Activated CD4-positive, alpha-beta T cell treated with anti-CD3 and anti-CD28 coated beads for 48 hours (primary cell): Measurements from ENCODE around the gene CEBPB.
"Not testable (repeated sequence)": the region's sequence is repeated elsewhere in the genome, so short reads cannot be mapped to it uniquely, and the experiment has no call there.

Experiments
- DNase-seq: peaks from one replicate; pipeline ENCODE4 v3.0.0-alpha.2; 2020

CEBPB gene

DNA sequence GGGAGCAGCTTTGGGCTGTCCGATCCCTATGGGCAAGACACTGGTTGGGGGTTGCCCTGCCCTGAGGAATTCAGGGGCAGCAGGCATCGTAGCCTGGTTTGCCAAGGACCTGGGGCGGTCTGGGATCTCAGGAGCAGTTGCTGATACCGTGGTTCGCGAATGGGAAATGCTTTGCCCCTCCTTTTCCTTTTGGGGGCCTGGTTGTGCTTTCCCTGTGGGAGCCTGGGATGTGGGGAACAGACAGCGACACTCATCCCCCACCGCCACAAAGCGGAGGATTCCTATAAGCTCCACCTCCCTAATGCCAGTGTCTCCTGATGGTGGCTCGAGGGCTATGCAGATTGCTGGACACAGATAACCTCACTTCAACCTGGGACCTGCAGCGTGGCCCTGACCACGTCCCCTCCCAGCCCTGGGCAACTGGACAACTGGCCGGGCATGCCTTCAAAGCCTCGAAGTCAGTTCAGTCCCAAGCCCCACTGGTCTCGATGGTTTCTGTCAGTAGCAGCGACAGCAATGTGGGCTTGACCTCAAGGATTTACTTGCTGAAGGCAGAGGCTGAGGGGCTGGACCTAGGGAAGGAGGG is 3.3 kb downstream of the CEBPB start:
- no peak for DNase-seq

GRCh38 chr20:50194422-50194830 is 3.8 kb downstream of the CEBPB start:
- no peak for DNase-seq

GRCh38 chr20:50194831-50195523 is 4.3 kb downstream of the CEBPB start:
- no peak for DNase-seq

DNA sequence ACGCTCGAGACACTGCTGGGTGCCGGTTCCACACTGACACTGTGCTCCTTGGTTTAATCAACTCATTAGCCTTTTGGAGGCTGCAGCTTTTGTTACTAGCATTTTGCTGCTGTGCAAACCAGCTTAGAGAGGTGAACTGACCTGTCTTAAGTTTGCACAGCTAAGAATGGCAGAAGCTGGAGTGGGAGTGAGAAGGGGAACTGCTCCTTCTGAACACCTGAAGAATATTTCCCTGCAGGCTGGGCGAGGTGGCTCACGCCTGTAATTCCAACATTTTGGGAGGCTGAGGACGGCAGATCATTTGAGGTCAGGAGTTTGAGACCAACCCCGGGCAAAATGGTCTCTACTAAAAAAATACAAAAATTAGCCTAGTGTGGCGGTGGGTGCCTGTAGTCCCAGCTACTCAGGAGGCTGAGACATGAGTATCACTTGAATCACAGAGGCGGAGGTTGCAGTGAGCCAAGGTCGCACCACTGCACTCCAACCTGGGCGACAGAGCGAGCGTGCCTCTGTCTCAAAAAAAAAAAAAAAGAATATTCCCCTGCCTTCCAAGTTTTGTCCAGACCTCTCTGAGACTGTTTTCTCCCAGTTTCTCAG is 5.0 kb downstream of the CEBPB start:
- DNase-seq = no peak

DNA sequence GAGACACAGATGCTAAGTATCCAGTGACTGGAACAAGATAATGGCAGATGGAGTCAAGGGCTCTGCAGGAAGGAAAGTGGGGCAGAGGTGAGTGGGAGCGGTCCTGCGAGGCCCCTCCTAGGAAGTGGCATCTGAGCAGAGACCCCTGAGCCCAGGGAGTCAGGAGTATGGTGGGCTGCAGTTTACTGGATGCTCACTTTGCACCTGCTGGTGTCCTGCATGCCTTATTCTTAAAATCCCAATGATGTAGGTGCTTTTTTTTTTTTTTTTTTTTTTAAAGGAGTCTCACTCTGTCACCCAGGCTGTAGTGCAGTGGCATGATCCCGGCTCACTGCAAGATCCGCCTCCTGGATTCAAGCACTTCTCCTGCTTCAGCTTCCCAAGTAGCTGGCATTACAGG is 5.6 kb downstream of the CEBPB start:
- DNase-seq = no peak

DNA sequence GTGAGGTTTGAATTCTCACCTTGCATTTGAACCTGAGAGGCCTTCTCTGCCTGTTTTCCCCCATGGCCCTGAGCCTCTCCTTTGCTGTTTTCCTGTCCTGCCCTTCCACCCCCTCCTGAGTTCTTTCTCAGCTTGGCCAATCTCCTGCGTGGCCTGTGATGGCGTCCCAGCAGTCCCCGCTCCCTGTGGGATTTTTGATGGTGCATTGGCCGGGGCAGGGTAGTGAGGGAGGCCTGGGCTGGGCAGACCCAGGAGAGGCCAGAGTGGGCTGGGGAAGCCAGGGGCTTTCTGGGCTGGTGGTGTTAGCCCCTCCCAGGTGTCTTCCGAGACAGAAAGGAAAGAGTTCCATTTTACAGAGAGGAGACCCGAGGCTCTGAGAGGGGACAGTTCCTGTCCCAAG is 6.3 kb downstream of the CEBPB start:
- DNase-seq = no peak

DNA sequence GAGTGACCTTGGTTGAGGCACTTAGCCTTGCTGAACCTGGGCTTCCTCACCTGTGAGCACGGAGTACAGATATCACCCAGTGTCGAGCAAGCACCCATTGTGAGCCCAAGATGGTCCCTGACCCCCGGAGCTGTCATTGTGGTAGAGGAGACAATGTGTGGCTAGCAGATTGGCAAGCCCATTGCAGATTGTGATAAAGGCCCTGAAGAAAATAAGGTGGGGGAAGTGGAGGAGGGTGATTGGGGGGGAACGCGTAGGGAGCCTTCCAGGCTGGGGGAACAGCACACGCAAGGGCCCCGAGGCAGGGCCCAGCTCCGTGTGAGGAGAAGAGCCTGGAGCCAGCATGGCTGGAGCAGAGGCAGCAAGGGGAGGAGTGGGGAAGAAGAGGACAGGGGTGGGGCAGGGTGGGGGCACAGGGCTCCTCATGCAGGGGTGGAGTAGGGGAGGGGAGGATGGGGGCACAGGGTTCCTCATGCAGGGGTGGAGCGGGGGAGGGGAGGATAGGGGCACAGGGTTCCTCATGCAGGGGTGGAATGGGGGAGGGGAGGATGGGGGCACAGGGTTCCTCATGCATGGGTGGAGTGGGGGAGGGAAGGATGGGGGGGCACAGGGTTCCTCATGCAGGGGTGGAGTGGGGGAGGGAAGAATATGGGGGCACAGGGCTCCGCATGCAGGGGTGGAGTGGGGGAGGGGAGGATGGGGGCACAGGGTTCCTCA is 7.0 kb downstream of the CEBPB start:
- DNase-seq = no peak

DNA sequence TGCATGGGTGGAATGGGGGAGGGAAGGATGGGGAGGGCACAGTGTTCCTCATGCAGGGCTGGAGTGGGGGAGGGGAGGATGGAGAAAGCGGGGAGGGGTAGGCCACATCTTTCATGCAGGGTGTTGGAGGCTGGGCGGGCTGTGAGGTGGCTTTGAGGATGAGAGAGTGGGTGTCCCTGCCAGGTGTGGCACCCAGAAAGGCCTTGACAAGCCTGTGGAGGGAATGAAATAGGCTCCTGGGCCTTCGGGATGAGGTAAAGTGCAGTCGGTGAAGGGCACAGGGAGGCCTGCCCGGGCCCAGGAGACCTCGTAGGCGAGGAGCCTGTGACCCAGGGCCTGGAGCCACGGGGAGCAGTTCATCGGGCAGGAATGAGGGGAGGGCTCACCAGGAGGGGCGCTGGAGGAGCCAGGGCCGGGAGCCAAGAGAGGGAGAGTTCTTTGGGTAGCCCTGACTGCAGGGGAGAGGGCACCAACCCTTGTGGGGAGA is 7.6 kb downstream of the CEBPB start:
- DNase-seq = no peak

DNA sequence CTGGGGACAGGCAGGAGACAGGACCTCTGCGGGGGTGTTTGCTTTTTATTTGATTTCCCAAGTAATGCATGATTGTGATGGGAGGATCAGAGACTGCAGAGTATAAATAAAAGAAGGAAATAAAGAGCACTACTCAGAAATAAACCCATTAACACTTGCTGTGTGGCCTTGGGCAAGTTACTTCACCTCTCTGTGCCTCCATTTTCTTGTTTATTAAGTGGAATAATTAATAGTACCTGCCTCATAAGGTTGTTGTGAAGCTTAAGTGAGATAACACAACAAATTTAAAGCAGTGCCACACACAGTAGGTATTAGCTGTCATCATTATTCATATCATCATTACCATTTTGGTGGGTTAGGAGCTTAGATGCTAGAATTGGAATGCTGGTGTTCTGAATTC is 8.1 kb downstream of the CEBPB start:
- no peak for DNase-seq

DNA sequence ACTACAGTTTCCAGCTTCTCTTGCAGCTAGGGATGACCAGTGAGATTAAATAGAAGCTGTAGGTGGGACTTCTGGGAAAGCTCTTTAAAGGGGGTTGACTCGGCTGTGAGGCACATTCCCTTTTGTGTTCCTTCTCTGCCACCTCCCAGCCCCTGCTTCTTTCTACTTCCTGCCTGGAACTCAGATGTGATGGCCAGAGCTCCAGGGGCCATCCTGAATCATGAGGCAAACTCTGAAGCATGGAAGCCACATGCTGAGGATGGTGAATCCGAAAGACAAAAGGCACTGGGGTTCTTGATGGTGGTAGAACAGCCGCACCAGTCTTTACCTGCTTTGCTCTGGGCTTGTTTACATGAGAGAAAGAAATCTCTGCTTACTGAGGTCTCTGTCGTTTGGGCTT is 9.1 kb downstream of the CEBPB start:
- DNase-seq = no peak

DNA sequence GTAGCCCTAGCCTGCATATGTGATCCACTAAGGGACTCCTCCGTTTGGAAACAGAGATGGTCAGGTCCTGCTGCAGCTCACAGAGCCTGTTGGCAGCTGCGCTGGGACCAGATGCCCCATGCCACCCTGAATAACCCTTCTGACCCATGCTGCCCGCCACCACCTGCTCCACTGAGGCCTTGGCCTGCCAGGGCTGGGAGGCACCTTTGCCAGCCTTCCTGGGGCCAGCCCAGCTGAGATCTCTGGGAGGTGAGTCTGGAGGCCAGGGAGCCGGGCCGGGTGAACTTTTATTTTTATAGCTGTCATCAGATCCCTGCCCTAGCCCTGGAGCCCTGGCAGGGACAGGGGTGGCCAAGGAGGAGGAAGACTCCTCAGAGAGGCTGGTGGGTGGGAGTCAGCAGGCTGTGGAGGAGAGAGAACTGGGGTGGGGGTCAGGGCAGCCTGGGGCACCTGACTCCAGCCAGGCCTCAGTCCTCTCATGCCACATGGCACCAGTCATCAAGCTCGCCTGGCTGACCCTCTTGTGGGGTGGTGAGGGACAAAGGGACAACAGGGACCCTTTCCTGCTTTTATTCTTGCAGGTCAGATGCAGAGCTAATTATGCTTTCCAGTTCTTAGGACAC is 10.0 kb downstream of the CEBPB start:
- no peak for DNase-seq

GRCh38 chr20:50201710-50202109 is 11.1 kb downstream of the CEBPB start:
- not testable (repeated sequence) for DNase-seq

DNA sequence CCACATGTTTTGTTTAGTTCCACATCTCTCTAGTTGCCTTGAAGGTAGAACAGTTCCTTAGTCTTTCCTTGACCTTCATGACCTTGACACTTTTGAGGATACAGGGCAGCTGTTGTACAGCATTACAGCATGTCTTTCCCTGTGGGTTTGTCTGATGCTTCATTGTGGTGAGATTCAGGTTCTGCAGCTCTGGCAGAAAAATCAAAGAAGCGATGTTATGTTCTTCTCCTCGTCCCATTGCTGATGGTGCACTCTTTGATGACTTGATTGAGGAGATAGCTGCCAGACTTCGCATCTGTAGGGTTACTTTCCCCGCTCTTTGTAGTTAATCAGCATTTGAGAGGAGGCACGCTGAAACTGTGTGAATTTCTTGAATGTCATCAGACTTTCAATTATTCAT is 12.0 kb downstream of the CEBPB start:
- no peak for DNase-seq

DNA sequence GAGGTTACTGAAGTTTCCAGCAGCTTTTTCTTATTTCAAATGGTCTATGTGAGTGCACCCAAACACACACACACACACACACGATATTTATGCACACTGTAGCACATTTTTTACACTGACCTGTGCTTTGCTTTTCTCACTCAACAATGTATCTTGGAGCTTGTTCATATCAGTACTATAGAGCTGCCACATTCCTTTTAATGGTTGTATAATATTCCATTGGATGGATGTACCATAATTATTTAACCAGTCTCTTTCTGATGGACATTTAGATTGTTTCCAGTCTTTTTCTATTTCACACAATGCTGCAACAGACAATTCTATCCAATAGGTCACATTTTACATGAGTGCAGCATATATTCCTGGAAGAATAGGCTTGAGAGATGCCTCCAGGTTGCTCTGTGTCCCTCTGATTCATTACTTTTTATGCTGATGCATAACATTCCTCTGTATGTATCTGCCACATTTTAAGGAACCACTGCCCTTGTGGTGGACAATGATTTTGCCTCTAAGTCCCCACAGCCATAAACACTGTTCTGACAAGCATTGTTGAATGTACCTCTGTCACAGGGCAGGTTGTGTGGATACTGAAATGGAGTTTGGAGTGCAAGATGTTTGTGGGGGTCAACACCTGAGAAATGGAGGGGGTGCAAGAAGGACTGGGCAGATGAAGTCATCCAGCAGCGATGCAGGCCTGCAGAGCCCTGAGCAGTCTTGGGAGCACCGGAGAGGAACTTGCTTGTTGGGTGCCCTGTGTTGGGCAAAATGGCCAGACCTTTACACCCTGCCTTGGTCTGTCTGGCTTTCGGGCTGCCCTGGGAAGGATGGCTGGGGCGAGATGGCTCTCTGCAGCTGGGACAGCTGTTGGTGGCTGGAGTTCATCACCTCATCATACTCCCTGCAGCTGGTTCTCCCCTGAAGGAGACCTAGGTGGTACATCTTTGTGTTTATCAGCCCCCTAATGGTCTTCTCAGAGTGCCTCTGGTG is 13.6 kb downstream of the CEBPB start:
- no peak for DNase-seq

DNA sequence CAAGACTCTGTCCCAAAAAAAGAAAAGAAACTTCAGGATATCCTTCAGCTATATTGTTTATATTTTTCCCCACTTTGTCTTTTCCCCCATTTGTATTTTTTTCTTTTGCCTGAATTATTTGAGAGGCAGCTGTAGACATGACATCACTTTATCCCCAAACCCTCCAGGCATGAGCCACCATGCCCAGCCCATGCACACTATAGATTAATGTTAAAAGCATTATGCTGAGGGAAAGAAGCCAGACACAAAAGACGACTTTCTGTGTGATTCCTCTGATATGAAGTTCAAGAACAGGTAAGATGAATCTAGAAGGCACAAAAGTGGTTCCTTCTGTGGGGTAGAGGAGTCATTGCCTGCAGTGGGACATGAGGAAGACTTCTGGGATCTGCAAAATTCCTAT is 16.4 kb downstream of the CEBPB start:
- DNase-seq = no peak

- no peak for DNase-seq
Observed at GRCh38 chr20:50208085-50208491, 17.5 kb downstream of the CEBPB start.

GRCh38 chr20:50208815-50209214 is 18.2 kb downstream of the CEBPB start:
- DNase-seq = not testable (repeated sequence)

- DNase-seq = no peak
Observed at GRCh38 chr20:50210066-50210619, 19.5 kb downstream of the CEBPB start.

DNA sequence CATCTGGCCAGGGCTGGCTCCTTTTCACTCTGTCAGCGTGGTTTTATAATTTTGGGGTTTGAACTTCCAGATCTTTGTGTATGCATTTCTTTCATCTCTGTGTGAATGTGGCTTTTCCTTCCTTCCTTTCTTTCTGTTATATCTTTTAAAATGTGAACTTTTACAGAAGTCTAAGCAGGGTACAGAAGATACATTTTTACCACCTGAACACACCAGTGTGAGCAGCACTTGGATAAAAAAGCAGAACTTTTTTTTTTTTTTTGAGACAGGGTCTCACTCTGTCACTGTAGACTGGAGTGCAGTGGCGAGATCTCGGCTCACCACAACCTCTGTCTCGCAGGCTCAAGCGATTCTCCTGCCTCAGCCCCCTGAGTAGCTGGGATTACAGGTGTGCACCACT is 20.5 kb downstream of the CEBPB start:
- DNase-seq = no peak

GRCh38 chr20:50213531-50214106 is 23.0 kb downstream of the CEBPB start:
- no peak for DNase-seq
